Stimulated activated CD8-positive, alpha-beta memory T cell treated with anti-CD3 and anti-CD28 coated beads, Interleukin-4, amount 100 ng/mL, for 24 hours (primary cell): ENCODE results near the gene SMC4.
A peak's percentile ranks its signal among the peaks of the same experiment; 100 is the strongest.
"Not testable (repeated sequence)": the region's sequence is repeated elsewhere in the genome, so short reads cannot be mapped to it uniquely, and the experiment has no call there.

Source experiments
- DNase-seq: peaks from one replicate; pipeline ENCODE4 v3.0.0-alpha.2; 2020; ENCODE audit warnings: low read depth

The SMC4 gene

GRCh38 chr3:160399125-160400029 is at the start of gene SMC4, which contains the start of gene IFT80:
Gene SMC4 (plus strand): TSS chr3:160399650. CDS start chr3:160400827, 1,177 bp downstream.
Gene IFT80 (minus strand): TSS chr3:160399225. CDS start chr3:160384600, 14,625 bp downstream.
- DNase-seq, result peak; percentile 91

- no peak for DNase-seq
Measured at GRCh38 chr3:160355826-160356225, 43.6 kb upstream of the SMC4 start.

- DNase-seq, result not testable (repeated sequence)
Measured at GRCh38 chr3:160362896-160363295, 36.6 kb upstream of the SMC4 start.

- DNase-seq, result no peak
Measured at GRCh38 chr3:160365869-160366522, 33.5 kb upstream of the SMC4 start.

GRCh38 chr3:160368804-160369203 is 30.6 kb upstream of the SMC4 start:
- DNase-seq, result no peak

- DNase-seq, result no peak
Measured at GRCh38 chr3:160369784-160370183, 29.7 kb upstream of the SMC4 start.

- DNase-seq, result no peak
Measured at GRCh38 chr3:160370987-160371857, 28.2 kb upstream of the SMC4 start.

GRCh38 chr3:160372780-160373179 is 26.7 kb upstream of the SMC4 start:
- DNase-seq, result no peak

GRCh38 chr3:160373655-160374054 is 25.8 kb upstream of the SMC4 start:
- no peak for DNase-seq

GRCh38 chr3:160374472-160374871 is 25.0 kb upstream of the SMC4 start:
- DNase-seq, result no peak

- no peak for DNase-seq
Measured at GRCh38 chr3:160374925-160375324, 24.5 kb upstream of the SMC4 start.

GRCh38 chr3:160376681-160377080 is 22.8 kb upstream of the SMC4 start:
- DNase-seq, result no peak

- no peak for DNase-seq
Measured at GRCh38 chr3:160378331-160379109, 20.9 kb upstream of the SMC4 start.

GRCh38 chr3:160379628-160380214 is 19.7 kb upstream of the SMC4 start:
- DNase-seq, result no peak

GRCh38 chr3:160381470-160381869 is 18.0 kb upstream of the SMC4 start:
- DNase-seq, result no peak

- DNase-seq, result no peak
Measured at GRCh38 chr3:160384639-160385318, 14.7 kb upstream of the SMC4 start.

GRCh38 chr3:160390565-160391138 is 8.8 kb upstream of the SMC4 start:
- no peak for DNase-seq

GRCh38 chr3:160392798-160393197 is 6.7 kb upstream of the SMC4 start:
- no peak for DNase-seq

- no peak for DNase-seq
Measured at GRCh38 chr3:160393346-160394008, 6.0 kb upstream of the SMC4 start.

- DNase-seq, result no peak
Measured at GRCh38 chr3:160394009-160394392, 5.4 kb upstream of the SMC4 start.
